Middle frontal gyrus (tissue), 1 donor: ENCODE data around the gene NIPAL4.

Source experiments
- DNase-seq: peaks from one replicate; pipeline ENCODE4 v3.0.0-alpha.2; 2015; ENCODE audit warnings: low spot score; ENCODE audit errors: extremely low spot score

The NIPAL4 gene

GRCh38 chr5:157485340-157485739 lies 25.3 kb downstream of the NIPAL4 start:
- DNase-seq: no peak

- DNase-seq: no peak
These were observed 25.8 kb downstream of the NIPAL4 start for GRCh38 chr5:157485811-157486210.

DNA sequence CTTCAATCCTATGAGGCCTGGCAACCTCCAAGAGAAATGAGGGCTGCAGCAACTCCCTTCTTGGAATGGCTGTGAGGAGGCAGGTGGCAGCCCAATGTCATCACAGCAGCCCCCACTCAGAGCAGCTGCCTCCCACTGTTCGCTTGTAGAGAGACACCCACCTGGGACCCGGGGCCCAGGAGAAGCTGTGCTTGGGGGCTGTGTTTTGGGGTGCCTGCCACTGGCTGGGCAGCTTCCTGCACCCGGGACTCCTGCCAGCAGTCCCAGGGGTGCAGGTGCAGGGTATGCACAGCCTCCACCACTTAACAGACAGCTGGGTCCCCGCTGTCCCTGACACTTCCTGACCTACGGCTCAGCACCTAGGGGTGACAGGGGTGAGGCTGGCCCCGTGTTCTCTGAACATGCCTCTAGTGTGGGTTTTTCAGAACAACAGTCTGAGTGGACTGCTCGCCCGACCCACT lies 26.2 kb downstream of the NIPAL4 start:
- no peak for DNase-seq

GRCh38 chr5:157486861-157487260 lies 26.8 kb downstream of the NIPAL4 start:
- DNase-seq: no peak

DNA sequence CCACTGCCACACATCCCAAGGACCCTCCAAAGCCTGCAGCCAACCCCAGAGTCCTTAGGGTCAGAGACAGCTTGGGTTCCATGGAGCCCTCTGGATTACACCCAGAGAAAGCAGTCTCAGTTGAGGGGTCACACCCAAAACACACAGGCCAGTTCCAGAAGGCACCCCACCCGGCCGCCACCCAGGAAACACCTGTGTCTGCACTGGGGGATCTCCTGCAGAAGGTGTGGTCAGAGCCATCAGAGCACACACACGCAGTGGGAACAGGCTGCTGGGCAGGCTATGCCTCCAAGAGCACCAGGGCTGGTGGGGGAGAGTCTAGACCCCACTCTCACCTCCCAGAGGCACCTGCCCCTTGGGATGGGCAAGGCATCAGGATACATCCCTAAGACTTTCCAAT lies 27.3 kb downstream of the NIPAL4 start:
- no peak for DNase-seq

DNA sequence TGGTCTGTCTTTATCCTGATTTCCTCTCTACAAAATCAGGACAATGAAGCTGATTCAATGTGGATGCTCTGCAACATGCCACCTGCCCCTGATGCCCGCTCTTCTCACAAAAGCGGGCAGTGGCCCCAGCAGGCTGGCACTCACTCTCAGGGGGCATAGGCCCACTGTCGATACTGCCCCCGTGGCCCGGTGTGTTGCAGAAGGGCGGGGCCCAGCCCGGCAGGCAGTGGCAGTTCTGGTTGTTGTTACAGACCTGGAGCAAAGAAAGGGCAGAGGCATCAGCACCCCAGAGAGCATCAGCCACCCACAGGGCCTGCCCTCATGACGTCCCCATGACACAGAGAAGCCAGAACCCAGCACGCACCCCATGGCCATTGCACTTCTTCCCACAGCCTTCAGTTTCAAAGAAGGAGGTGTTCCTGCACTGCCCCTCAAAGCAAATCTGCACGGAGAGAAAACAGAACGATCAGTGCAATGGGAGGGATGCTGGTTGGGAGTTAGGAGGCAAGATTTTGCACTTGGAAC lies 31.5 kb downstream of the NIPAL4 start:
- no peak for DNase-seq

- DNase-seq: no peak
These were observed 32.9 kb downstream of the NIPAL4 start for GRCh38 chr5:157492886-157493285.

DNA sequence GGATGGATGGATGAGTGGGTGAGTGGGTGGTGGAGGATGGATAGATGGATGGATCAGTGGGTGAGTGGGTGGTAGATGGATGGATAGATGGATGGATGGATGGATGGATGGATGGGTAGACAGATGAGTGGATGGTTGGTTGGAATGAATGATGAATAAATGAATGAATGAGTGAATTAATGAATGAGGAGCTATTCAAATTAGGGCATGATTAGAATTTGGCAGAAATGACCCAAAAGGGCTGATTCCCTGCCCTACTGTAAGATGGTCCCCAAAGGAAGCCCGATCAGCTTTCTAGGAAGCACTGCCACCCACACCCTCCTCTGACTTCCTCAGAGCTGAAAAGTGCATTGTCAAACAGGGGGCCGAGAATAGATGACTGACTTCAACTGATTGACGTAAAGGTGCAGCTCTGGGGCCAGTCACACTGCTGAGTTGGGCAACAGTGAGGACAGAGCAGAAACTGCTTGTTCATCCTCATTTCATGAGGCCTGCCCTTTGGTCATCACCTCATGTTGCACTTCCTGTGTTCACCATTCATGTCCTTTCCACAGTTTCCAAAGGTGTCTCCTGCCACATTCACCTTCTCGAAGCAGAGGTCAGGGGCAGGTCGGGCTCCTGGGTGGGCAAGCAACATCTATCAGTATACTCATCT lies 34.3 kb downstream of the NIPAL4 start:
- DNase-seq: no peak

DNA sequence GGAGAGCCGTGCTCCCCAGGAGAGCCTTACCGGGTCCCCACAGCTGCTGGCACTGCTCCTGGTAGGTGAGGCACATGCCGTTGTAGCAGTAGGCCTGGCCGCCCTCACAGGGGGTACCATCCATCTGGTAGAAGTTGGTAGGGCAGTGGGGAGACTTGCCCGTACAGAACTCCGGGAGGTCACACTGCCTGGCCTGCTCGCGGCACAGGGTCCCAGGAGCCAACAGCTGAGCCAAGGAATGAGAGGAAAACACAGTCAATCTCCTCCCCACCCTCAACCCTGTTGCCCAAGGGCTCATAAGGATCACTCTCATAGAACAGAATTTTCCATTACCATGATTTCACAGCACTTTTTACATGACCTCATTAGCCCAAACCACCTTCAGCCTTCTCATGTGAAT lies 36.9 kb downstream of the NIPAL4 start:
- no peak for DNase-seq

DNA sequence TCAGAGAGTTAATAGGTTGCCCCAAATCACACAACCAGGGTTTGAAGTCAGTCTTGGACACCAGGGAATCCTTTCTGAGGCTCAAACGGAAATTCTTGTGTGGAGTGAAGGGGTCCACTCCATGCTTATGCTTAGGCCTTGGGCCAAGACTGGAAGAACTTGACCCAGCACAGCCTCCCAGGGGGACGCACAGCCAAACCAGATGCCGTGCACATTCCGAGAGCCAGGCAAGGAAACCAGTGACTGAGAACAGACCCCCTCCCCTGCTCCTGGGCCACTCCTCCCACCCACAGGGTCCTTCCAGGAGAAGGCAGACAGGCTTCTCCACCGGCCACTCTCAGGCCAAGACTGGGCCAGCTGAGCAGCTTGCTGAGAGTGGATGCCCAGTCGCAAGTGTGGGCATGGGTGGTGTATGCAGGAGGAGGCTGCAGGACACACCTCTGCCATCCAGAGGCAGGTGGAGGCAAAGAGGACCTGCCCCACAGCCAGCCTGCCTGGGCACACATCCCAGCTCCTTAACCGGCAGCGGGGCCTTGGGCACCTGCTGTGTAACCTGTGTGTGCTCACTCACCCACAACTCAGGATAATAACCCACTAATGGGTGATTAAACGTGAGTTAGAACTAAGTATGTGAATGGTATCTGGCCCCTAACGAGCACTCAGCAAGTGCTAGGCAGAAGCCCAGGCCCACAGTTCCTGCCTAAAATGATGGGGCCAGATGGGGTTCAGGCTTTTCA lies 38.0 kb downstream of the NIPAL4 start:
- no peak for DNase-seq

DNA sequence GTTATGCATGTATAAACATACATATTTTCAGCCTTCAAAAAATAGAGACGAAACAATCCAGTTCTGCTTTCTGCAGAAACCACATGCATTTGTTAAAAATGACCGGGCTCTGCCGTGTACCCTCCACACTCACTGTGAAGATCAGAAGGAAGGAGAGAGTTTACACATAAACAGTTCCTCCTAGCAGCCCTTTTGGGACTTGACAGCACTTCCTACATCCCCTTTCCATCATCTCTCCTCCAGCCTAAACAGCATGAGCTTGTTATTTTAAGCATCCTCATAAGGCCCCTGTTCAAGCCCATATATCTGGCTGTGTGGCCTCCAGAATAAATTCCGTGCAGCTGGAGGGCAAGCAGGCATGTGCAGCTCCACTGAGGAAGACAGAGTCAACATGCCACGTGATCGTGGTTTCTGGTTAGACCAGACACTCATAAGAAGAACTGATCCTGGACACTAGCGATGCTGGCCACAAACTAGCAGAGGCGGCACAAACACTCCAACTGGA lies 42.2 kb downstream of the NIPAL4 start:
- DNase-seq: no peak

DNA sequence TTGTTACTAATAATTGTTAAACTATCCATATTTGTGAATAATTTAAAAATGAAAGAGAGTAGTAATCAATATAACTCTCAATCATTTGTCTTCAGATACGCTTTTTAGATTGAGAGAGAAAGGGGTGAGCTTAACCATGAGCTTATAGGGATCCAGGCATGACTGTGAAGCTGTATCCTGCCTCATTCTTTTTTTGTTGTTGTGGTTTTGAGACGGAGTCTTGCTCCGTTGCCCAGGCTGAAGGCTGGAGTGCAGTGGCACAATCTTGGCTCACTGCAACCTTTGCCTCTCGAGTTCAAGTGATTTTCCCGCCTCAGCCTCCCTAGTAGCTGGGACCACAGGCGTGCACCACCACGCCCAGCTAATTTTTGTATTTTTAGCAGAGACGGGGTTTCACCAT lies 44.0 kb downstream of the NIPAL4 start:
- DNase-seq: no peak

GRCh38 chr5:157505496-157505895 lies 45.5 kb downstream of the NIPAL4 start:
- DNase-seq: no peak

DNA sequence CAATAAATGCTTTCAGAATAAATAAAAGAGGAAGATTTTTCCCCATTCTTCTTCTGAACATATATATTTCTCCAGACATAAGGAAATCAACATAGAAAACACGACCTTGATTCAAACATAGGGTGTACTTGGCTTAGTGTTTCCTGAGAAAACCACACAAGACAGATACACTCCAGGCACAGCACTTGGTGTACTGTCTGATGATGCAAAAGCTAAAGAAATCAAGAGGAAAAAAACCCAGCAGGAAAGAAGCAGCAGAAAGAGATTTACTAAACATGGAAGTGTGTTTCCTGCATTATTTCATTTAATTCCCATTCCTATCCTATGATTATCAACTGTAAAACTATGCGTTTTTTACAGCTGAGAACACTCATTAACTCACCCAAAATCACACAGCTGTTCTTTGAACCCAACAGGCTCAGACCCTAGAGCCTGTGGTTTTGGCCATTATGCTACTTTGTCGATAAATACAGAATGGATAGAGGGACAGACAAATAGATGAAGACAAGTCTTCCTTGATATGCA lies 46.1 kb downstream of the NIPAL4 start:
- DNase-seq: no peak

DNA sequence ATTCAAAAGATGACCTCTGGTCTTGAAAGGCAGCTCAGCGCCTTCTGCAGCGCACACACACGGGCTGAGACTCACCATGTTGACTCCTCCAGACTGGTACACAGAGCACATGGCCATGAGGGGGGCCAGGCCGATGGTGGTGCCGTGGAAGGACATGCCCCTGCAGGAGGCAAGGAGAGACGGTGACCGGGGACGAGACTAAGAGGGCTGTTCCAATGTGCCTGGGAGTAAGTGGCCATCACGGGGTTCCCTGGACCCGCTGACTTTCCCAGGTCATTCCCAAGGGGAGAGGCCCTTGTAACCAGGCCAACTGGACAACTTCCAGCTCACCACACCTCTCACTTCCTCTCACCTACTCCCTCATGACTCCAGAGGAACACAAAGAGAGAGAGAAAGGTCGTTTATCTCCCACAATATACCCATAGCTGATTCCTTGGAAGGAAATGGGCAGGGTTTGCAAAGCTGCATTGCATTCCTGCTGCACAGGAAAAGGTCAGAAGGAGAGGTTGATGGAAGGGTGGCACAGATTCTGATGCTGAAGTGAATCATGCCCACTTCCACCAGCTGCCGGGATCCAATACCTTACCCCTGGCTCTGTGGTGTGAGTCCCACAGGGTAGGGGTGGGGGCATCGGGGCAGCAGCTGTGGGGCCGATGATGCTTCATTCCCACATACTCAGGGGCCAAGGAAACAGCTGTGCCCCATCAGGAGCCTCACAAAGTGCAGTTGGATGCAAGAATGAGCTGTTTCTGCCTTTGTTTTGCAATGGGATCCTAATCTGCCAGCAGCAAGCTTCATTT lies 47.2 kb downstream of the NIPAL4 start:
- DNase-seq: no peak

DNA sequence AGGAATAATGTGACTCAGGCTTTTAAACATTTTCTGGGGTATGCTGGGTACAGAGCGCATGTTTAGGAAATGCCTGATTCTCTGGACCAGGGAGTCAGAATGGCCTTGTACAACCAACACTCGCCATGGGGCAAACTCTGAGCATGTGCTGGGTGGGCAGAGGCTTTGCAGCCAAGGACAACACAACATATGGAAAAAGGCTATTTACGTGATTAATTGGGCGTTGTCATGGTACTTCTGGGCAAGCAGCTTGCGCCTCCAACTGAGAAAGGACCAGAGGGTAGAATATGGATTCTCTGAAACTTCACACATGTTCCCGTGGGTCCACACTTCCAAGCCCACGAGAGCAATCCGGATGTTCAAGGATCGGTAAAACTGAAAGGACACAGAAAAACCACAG lies 49.1 kb downstream of the NIPAL4 start:
- DNase-seq: no peak

DNA sequence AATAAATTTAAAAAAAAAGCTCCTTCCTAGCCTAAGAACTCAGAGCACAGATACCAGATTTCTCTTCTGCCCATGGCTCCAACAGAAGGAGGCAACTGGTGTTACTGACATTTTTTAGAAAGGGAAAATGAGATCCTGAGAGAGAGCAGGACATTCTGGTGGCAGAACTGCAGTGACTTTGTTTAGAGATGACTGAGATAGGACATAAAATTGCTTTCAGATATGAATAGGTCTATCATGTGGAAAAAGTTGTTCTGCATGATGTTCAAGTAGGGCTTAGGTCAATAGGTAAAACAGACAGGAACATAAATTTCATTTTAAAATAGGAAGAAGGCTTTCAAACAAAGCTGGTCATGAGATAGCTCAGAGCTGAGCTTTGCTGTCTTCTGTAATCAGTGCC lies 49.6 kb downstream of the NIPAL4 start:
- DNase-seq: no peak

GRCh38 chr5:157510682-157511081 lies 50.7 kb downstream of the NIPAL4 start:
- no peak for DNase-seq

GRCh38 chr5:157511651-157512644 lies 51.9 kb downstream of the NIPAL4 start:
- DNase-seq: no peak

- DNase-seq: no peak
These were observed 53.2 kb downstream of the NIPAL4 start for GRCh38 chr5:157513182-157513581.
